Neuron (in vitro differentiated cells): ENCODE results near the gene CDH4.

Source experiments
- H2AFZ ChIP-seq: one replicate; pipeline ENCODE4 v1.6.1; 2013; ENCODE audit warnings: low read depth, mild to moderate bottlenecking, inconsistent platforms, low read length, moderate library complexity
- H3K27me3 ChIP-seq: one replicate; pipeline ENCODE4 v1.6.1; 2013; ENCODE audit warnings: low read length; ENCODE audit not compliant: insufficient read depth
- H3K36me3 ChIP-seq: one replicate; pipeline ENCODE4 v1.6.1; 2013; ENCODE audit warnings: low read length; ENCODE audit not compliant: insufficient read depth
- H3K4me1 ChIP-seq: one replicate; pipeline ENCODE4 v1.6.1; 2013; ENCODE audit warnings: low read length; ENCODE audit not compliant: insufficient read depth
- H3K4me3 ChIP-seq: 2 replicates; pipeline ENCODE4 v1.5.1; 2013; ENCODE audit warnings: mild to moderate bottlenecking, low read length, moderate library complexity
- H3K9me3 ChIP-seq: one replicate; pipeline ENCODE4 v1.6.1; 2013; ENCODE audit warnings: low read length

The CDH4 gene

GRCh38 chr20:61558726-61559125 is 306.7 kb downstream of the CDH4 start:
- Histone ChIP-seq H3K4me1 (no peaks in the 10 kb centered on the region), H3K36me3 (no peaks in the 10 kb centered on the region), H3K4me3 (no peak overlapping the region), H3K9me3 (peaks cover 5% of the 10 kb centered on the region), H3K27me3 (no peaks in the 10 kb centered on the region), H2AFZ (no peak overlapping the region)

DNA sequence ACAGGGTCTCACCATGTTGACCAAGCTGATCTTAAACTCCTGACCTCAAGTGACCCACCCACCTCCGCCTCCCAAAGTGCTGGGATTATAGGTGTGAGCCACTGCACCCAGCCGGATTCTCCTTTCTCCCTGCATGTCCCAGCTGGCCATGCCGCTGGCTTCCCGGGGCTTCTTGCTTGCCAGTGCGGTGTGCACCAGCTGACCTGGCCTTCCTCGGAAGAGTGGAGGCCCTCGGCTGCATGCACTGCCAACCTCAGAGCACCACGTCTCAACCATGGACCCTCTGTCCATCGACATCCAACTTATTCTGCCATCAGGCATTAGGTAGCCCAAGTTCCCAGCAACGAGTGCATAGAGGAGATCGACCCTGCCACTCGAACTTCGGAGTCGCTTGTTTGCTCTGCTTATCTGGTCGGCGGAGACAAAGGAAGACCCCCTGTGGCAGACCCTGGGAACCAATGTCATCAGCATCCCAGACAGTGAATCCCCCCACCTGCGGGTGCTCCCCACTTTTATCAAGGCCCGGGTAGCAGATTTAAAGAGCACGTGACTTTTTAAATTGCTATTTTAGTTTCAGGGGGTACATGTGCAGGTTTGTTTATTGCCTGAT is 307.8 kb downstream of the CDH4 start:
- H3K36me3 ChIP-seq, result no peaks in the 10 kb centered on the region
- H3K27me3 ChIP-seq, result no peaks in the 10 kb centered on the region
- no peak overlapping the region for H3K4me3 ChIP-seq
- no peak overlapping the region for H2AFZ ChIP-seq
- H3K9me3 ChIP-seq, result peaks cover 5% of the 10 kb centered on the region
- no peaks in the 10 kb centered on the region for H3K4me1 ChIP-seq

- Histone ChIP-seq H3K4me3 (no peak overlapping the region), H3K9me3 (peaks cover 5% of the 10 kb centered on the region), H2AFZ (no peak overlapping the region), H3K4me1 (no peaks in the 10 kb centered on the region), H3K36me3 (no peaks in the 10 kb centered on the region), H3K27me3 (no peaks in the 10 kb centered on the region)
Observed at GRCh38 chr20:61560361-61560853, 308.3 kb downstream of the CDH4 start.

- no peaks in the 10 kb centered on the region for H3K4me1 ChIP-seq
- no peaks in the 10 kb centered on the region for H3K27me3 ChIP-seq
- no peaks in the 10 kb centered on the region for H3K36me3 ChIP-seq
- H3K4me3 ChIP-seq, result no peak overlapping the region
- H2AFZ ChIP-seq, result no peak overlapping the region
- peaks cover 5% of the 10 kb centered on the region for H3K9me3 ChIP-seq
Observed at GRCh38 chr20:61561111-61561830, 309.2 kb downstream of the CDH4 start.

- Histone ChIP-seq H3K4me1 (peaks cover 9% of the 10 kb centered on the region), H3K36me3 (no peaks in the 10 kb centered on the region), H3K4me3 (no peak overlapping the region), H2AFZ (no peak overlapping the region), H3K9me3 (peaks cover 2% of the 10 kb centered on the region), H3K27me3 (no peaks in the 10 kb centered on the region)
Observed at GRCh38 chr20:61562491-61562890, 310.4 kb downstream of the CDH4 start.

DNA sequence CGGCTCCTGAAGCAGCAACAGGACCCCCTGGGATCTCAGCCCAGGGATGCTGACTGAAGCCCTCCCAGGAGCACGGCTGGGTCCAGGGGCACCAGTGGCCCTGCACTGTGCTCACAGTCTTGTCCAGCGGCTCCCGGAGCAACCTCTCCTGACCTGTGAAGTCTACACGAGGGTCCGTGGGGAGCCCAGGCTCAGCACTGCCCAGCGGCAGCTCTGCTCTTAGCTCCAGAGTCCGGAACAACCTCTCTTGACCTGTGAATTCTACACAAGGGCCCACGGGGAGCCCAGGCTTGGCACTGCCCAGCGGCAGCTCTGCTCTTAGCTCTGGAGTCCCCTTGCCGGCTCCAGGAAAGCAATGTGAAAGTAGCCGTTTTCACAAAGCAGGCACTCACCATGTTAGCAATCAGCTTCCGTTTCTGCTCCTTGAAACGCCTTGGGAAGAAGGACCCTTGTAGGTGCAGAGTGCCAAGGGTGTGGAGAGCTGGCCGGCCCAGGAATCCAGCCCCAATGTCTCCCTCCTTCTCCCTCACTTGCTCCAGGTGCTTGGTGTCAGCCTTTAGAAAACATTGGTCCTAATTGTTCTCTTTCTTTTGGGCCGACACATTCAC is 310.9 kb downstream of the CDH4 start:
- Histone ChIP-seq H3K9me3 (peaks cover 2% of the 10 kb centered on the region), H3K4me1 (peaks cover 10% of the 10 kb centered on the region), H3K27me3 (no peaks in the 10 kb centered on the region), H3K4me3 (no peak overlapping the region), H2AFZ (no peak overlapping the region), H3K36me3 (no peaks in the 10 kb centered on the region)

DNA sequence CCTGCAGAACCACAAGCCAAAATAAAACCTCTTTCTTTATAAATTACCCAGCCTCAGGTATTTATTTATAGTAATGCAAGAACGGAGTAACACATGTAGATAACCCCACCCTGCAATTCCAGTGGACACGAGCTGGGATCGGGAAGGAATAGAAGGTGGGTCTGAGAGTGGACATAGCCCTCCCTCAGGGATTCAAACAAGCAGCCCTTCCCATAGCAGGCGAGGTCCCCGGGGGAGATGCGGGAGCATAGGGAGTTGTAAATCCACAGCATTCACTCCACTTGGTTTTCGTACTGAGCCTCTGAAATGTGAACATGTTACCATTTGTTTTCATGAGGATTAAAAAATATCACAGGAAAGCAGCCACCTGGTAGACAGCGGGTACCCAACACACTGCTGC is 312.6 kb downstream of the CDH4 start:
- Histone ChIP-seq H3K9me3 (no peaks in the 10 kb centered on the region), H3K4me3 (no peak overlapping the region), H2AFZ (no peak overlapping the region), H3K36me3 (no peaks in the 10 kb centered on the region), H3K4me1 (peaks cover 16% of the 10 kb centered on the region), H3K27me3 (no peaks in the 10 kb centered on the region)

DNA sequence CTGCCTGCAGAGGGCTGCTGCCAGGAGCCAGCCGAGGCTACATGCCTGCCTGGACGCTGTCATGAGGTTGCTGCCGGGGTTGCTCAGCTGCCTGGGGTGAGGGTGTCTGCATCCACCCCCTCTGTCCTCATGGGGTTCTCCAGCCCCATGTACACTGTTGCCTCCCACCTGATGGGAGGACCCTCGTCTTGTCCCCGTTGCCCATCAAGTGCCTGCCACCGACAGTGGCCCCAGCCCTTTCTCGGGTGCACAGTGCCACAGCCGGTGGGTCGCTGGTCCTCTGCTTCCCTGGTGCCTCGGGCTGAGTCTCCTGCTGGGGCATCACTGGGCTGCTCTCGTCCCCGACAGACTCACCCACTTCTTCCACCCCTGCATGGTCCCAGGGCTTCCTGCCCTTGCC is 313.7 kb downstream of the CDH4 start:
- H3K9me3 ChIP-seq, result no peaks in the 10 kb centered on the region
- H3K4me1 ChIP-seq, result peaks cover 27% of the 10 kb centered on the region
- no peak overlapping the region for H2AFZ ChIP-seq
- no peaks in the 10 kb centered on the region for H3K27me3 ChIP-seq
- H3K4me3 ChIP-seq, result no peak overlapping the region
- H3K36me3 ChIP-seq, result no peaks in the 10 kb centered on the region

DNA sequence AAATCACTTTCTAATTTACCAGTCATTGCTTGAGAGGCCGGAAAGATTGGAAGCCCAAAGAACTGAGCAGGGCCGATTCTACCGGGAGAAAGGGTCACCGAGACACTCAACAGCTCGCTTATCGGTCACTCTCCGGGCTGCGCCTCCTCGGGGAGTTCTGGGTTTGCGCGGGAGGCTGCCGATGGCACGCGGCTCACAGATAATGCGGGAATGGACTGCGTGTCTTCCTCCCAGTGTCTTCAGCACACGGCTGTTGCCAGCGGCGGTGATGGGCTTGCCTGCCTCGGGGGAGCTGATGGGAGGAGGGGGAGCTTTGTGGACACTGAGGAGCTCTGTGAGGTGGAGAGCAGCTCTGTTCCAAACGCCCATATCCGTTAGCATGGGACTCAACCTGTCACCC is 314.6 kb downstream of the CDH4 start:
- no peaks in the 10 kb centered on the region for H3K36me3 ChIP-seq
- no peaks in the 10 kb centered on the region for H3K9me3 ChIP-seq
- no peaks in the 10 kb centered on the region for H3K27me3 ChIP-seq
- peaks cover 28% of the 10 kb centered on the region for H3K4me1 ChIP-seq
- no peak overlapping the region for H2AFZ ChIP-seq
- H3K4me3 ChIP-seq, result no peak overlapping the region

DNA sequence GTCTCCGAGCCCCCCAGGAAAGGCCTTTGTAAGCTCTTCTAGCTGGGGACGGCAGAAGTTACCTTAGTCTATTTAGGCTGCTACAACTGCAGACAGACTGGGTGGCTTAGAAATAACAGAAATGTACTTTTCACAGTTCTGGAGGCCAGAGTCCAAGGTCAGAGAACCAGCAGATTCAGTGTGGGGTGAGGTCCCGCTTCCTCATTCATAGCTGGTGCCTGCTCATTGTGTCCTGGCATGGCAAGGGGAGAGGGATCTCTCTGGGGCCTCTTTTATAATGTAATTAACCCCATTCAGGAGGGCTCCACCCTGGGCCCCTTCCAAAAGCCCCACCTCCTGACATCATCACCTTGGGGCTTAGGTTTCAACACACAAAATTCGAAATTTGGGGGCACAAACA is 315.1 kb downstream of the CDH4 start:
- H3K27me3 ChIP-seq, result no peaks in the 10 kb centered on the region
- H3K4me3 ChIP-seq, result no peak overlapping the region
- no peaks in the 10 kb centered on the region for H3K36me3 ChIP-seq
- H3K9me3 ChIP-seq, result no peaks in the 10 kb centered on the region
- H2AFZ ChIP-seq, result no peak overlapping the region
- H3K4me1 ChIP-seq, result peaks cover 28% of the 10 kb centered on the region

DNA sequence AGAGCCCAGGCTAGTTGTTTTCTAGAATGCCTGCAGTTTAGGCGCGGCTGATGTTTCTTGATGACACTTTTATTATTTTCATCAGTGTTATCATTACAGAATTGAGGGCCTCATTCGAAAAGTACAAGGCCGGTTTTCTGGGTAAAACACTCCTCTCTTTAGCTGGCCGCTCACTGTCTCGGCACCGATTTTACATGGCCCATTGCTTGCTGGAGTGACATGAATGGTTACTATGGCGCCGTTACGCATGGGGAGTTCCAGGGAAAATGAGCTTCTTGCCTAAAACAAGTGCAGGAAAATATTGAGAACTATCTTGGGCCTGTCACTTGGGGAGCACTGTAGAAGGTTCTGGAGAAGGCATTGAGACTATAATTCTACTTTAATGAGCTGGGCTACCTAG is 317.8 kb downstream of the CDH4 start:
- Histone ChIP-seq H3K27me3 (no peaks in the 10 kb centered on the region), H3K4me3 (peak overlapping the region; percentile 9), H3K9me3 (no peaks in the 10 kb centered on the region), H3K36me3 (no peaks in the 10 kb centered on the region), H2AFZ (peak overlapping the region; percentile 28), H3K4me1 (peaks cover 28% of the 10 kb centered on the region)

- peaks cover 28% of the 10 kb centered on the region for H3K4me1 ChIP-seq
- H3K27me3 ChIP-seq, result no peaks in the 10 kb centered on the region
- no peak overlapping the region for H3K4me3 ChIP-seq
- no peak overlapping the region for H2AFZ ChIP-seq
- no peaks in the 10 kb centered on the region for H3K9me3 ChIP-seq
- no peaks in the 10 kb centered on the region for H3K36me3 ChIP-seq
Observed at GRCh38 chr20:61570646-61571195, 318.7 kb downstream of the CDH4 start.

GRCh38 chr20:61571221-61571620 is 319.2 kb downstream of the CDH4 start:
- H3K9me3 ChIP-seq, result peaks cover under 1% of the 10 kb centered on the region
- H3K27me3 ChIP-seq, result no peaks in the 10 kb centered on the region
- no peak overlapping the region for H2AFZ ChIP-seq
- peaks cover 28% of the 10 kb centered on the region for H3K4me1 ChIP-seq
- H3K36me3 ChIP-seq, result no peaks in the 10 kb centered on the region
- no peak overlapping the region for H3K4me3 ChIP-seq
